AG08396 (cell line): ENCODE data around the gene SLC66A3.
"Not testable (repeated sequence)": the region's sequence is repeated elsewhere in the genome, so short reads cannot be mapped to it uniquely, and the experiment has no call there.

Source experiments
- DNase-seq: peaks from one replicate; pipeline ENCODE4 v3.0.0; 2012; ENCODE audit warnings: low spot score, mixed read lengths

SLC66A3 gene

DNA sequence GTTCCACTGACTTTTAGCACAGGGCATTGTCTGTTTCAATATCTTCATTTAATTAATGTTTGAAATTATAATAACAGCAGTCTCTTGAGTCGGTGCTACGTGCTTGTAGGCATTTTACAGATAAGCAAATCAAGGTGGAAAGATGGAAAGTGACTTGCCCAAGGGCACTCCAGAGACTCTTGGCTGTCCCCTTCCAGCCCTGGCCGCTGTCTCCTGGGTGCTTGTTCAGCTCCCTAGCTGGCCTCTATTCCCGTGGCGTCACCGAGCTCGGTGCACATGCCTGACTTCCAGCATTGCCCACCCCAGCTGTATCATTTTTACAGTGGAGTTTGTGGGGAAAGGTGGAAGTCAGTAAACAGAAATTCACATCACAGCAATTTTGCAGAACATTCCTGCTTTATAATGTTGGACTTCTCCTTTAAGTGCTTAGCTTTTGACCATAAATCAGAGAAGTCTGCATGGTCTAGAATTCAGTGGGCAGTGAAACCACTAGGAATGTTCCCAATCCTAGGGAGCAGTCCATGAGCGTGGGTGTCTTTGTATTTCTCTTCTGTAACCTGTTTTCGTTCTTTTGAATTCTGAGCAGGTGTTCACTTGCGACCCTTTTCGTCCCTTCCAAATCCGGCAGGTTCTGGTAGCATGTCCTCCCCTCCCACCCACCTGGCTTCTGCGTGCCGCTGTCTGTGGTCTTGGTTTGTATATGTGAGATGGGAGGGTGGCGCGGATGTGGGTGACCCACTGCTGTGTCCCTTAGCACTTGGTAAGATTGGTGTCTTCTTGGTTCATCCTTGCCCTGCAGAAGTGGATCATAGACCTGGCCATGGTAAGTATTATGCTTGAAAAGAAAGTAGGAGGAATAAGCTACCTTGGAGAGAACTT is 8.4 kb downstream of the SLC66A3 start:
- no peak for DNase-seq

DNA sequence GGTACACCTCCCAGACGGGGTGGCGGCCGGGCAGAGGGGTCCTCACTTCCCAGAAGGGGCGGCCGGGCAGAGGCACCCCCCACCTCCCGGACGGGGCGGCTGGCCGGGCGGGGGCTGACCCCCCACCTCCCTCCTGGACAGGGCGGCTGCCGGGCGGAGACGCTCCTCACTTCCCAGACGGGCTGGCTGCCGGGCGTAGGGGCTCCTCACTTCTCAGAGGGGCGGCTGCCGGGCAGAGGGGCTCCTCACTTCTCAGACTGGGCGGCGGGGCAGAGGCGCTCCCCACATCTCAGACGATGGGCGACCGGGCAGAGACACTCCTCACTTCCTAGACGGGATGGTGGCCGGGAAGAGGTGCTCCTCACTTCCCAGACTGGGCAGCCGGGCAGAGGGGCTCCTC is 9.8 kb downstream of the SLC66A3 start:
- DNase-seq = not testable (repeated sequence)

DNA sequence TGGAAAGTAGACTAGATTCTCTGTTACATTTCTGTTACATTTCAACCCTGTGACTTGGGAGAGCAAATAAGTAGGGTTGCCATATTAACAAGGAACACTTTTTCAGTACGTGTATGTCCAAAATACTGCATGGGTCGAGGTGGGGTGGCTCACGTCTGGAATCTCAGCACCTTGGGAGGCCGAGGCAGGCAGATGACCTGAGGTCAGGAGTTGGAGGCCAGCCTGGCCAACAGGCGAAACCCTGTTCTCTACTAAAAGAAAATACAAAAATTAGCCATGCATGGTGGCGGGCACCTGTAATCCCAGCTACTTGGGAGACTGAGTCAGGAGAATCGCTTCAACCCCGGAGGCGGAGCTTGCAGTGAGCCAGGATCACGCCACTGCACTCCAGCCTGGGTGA is 11.2 kb downstream of the SLC66A3 start:
- no peak for DNase-seq

DNA sequence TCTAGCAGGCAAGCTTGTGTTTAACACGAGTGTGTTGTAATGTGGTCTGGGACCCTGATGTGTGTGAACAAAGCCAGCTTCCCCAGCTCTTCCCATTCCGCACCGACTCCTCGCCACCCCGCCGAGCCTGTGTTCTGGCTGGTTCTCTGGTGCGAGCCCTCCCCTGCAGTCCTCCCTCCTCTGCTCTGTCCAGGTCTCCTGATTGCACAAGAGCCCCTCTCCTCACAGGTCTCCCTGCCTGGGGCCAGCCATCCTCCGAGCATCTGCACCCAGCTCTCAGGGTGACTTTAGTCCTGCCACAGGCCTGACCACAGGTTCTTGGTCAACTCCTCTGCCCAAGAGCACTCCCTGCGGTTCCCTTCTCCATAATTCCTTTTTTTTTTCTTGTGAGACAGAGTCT is 13.2 kb downstream of the SLC66A3 start:
- DNase-seq = no peak

DNA sequence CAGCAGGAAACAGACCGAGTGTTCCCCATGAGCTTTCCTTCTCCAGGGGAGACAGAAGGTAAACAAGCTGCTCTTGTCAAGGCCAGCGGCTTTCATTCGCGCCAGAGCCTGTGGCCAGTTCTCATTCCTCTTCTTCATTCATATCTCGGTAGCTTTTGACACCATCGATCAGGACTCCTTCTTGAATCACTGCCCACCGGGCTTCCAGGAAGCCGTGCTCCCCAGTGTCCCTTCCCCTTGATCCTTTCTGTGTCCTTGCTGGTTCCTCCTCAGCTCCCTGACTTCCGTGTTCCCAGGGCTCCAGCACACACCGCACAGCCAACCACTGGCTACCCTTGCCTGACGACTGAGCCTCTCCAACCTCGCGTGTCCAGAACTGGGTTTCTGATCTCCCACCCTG is 14.1 kb downstream of the SLC66A3 start:
- no peak for DNase-seq

DNA sequence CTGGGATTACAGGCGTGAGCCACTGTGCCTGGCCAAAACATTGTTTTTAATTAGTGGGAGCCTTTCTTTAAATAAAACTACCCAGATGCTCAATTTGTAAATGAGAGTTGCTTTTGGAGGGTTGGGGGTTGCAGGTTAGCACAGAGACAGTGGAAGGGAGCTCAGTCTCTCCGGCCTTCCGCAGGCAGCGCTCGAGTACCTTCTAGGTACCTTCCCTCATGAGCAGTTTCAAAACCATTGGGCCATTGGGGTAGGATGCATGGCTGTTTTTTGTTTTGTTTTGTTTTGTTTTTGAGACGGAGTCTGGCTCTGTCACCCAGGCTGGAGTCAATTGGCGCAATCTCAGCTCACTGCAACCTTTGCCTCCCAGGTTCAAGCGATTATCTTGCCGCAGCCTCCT is 19.0 kb downstream of the SLC66A3 start:
- no peak for DNase-seq

DNA sequence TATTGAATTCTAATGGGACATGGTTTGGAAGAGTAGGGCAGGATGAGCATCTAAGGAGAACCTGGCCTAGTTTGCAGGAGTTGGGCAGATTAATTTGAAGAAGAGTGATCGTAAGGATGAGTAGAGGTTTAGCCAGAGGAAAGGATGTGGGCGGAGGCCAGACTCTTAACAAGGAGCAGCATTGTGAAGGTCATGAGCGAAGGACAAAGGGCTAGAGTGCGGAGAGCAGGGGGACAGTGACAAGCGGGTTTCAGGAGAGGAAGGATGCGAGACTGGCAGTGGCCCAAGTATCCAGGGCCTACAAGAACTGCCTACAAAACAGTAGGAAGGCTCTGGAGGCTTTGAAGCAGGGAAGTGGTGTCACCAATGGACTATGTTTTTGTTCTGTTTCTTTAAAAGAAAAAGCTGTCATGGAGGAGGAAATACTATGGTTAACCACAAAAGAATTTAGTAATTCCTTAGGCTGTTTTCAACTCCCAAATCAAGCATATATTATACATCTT is 20.1 kb downstream of the SLC66A3 start:
- peak; percentile 52 for DNase-seq

DNA sequence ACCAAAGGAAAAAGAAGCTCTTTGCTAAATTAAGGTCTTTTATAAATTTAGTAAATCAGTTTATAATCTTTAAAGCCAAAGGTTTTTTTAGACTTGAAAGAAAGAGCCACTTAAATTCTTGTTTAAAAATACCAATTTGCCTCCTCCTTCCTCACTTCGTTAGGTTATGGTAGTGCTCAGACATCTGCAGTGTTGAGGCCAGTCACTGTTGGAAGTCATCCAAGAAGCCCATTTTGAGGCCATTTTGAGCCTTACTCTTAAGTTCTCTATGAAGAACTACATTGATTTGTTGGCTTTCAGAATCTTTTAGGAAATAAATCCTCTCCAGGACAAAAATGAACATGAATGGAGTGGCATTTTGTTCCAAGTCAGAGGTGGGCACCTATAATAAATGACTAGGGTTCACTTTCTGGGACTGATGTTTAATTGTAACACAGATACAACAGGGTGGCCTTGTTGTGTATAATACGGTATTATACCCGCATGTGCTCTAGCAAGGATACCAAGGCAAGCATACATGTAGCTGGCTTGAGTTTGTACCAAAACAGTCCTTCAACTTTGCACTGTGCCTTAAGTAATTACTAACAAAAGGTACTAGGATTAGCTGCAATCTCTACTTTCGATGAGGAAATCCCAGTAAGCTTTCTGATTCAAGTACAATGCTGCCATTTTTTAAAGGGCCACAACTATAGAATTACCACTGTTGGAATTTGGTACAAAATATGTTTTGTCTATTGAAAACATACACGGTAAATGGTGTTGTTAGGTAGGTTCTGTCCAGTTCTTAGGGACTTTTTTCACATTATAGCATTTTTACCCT is 22.8 kb downstream of the SLC66A3 start:
- no peak for DNase-seq

DNA sequence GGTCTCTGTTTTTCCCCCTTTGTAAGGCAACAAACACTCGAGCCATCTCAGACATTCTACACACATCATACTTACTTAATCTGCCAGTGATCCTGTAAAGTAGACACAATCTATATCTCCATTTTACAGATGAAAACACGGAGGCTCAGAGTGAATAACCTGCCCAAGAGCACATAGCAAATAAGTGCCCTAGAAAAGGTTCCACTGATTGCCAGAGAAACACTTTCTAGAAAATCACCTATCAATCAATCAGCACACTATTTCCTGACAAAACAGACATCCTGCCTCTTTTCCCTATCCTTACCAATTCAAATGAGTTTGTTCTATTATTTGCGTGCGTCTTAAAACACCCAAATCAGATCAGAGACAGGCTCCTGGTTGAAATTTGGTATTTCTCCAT is 23.9 kb downstream of the SLC66A3 start:
- DNase-seq = no peak

DNA sequence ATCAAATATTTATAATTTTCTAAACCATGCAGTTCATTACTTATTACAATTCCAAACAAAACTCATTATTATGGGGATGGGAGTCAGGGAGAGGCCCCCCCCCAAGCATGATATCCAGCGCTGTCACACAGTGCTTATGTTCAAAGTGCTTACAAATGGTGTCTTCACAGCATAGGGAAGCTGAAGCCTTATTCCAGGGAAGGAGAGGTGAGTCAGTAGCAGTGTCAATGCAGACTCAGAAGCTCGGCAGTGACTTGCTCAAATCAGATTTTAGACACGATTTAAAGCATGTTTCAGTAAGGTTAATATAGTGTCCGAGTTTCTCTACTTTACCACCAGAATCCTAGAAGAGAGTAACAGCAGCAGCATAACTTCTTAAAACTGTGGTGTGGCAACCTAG is 24.6 kb downstream of the SLC66A3 start:
- DNase-seq = no peak

DNA sequence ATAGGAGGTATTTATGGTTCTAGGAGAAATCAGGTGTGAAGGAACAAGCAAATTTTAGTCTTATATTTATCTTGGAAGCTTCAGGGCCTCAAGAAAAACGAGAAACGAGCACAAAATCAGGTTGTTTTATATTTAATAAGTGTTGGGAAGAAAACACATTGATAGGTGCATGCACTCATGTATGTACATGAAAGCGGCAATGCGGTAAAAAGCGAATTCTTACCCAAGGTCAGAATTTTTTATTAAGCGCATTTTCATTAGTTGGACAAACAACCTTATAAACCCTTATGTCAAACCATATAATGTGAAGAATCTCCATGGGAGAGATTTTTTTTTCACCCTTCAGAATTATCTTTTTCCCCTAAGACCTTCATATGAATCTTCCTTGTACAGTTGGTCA is 25.4 kb downstream of the SLC66A3 start:
- no peak for DNase-seq

DNA sequence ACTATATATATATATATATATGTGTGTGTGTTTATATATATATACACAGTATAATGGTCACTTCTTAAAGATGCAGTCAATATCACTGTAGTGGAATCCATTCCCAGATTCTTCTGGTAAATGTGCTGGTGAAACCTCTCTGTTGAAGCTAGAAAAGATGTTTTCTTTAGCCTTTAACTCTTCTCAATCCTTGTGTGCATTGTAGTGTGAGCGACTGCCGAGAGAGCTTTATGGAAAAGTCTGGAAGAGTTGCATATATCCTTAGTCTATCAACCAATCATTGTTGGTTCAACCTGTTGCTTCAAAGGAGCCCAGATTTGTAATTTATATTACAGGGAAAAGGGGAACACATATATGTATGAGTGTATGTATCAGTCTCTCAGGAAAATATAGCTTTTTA is 27.7 kb downstream of the SLC66A3 start:
- no peak for DNase-seq

DNA sequence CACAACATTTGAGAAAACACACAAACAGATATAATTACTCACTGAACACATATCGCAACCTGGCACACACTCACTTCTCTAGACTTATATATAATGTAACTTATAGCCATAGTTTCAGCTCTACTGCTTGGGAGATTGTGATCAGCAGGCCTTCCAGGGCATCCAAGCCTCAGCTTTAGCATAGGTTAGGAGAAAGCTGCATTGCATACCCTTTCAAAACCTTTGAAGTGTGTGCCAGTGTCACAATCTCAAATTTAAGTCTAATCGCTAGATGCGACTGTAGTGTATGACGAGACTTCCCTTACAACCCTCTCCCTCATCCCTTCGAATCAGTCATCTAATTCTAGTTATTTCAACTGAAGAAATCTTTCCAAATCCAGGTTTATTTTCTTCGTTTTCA is 30.9 kb downstream of the SLC66A3 start:
- no peak for DNase-seq

DNA sequence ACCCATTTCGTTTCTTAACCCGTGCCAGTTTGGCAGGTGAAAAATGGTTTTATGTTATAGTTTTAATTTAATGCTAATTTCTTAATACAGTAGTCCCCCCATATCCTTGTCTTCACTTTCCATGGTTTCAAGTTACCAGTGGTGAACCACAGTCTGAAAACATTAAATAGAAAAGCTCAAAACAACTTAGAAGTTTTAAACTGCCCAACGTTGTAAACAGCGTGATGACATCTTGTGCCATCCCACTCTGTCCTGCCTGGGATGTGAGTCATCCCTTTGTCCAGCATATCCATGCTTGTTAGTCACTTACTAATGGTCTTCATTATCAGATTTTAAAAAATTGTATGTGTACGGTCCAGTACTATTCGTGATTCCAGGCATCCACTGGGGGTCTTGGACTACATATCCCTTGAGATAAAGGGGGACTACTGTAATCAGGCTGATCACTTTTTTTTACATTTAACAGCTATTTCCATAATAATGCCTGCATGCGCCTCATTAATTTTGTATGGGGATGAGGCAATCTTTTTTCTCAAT is 31.9 kb downstream of the SLC66A3 start:
- no peak for DNase-seq

DNA sequence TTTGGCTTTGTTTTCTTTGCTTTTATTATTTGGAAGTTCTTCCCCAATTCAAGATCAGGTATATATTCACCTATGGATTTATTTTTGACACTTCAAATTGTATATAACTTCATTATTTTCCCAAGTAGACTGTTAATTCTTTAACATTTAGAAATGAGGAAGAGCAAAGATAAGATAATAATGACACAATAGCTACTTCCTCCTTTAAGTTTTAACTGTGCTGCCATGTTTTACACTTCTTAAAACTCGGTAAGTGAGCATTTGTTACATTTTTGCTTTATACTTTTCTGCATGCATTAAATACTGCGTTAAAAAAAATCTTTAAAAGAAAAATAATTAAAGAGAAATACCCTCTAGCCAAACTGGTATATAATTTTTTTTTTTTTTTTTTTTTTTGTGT is 32.5 kb downstream of the SLC66A3 start:
- no peak for DNase-seq

DNA sequence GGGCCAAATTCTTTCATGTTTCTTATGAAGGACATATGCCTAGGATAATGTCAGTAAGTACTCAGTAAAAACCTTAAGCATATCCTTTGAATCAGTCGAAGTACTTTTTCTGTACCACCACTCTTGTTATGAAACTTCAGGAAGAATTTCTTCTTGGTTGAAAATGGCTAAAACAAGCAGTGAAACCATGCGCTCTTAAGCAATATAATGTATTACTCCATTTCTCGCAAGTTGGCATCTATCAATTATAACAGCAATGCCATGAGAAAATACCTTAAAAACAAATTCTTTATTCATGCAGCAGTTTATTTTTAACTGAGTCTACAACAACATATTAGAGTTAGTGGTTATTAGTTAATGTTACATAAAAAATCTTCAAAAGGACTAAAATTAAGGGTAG is 41.0 kb downstream of the SLC66A3 start:
- no peak for DNase-seq

DNA sequence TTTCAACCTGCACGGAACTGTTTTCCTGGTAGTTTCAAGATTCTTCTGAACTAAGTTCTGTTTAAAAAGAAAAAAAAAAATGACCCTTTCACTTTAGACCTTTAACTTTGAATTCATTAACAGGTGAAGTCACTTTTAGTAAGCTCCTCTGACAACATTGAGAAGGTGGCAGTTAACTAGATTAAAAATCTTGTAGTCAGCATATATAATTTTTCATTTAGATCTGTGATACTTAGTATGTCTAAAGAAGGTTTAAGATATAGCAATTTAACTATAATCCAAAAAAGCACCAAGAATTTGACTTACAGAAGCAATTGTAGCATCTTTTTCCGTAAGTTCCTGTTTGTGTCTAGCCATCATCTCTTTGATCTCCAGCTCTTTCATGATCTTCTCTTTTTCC is 45.4 kb downstream of the SLC66A3 start:
- DNase-seq = no peak

DNA sequence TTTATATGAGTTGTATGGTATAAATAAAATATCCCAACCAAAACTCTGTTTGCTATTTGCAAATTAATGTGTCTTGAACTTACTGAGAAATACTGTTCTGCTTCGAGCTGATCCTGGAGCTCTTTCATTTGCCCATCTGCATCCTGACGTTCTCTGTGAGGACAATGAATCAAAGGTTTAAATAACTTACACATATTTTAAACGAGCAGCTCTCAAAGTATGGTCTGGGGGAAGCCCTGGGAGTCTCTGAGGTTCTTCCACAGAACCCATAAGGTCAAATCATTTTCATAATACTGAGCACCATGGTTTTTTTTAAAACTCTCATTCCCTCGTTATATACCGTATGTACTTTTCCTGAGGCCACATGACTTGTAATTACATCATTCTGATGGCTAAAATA is 46.7 kb downstream of the SLC66A3 start:
- DNase-seq = no peak

DNA sequence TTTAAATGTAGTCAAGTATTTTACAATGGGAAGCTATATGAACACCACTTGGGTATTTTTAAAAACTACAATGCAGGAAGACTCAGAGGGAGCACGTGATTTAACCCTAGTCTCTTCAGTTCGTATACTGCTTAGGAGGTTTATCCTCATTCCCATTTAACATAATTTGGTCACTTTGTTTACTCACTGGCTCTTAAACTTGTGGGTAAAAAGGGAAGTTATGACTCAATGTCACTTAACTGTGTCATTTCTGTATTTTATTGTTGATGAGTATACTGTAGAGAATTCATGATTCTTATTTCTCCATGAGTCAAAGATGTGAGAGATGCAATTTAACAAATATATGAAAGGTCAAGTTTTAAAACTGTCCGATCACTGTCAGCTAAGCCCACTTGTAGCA is 48.2 kb downstream of the SLC66A3 start:
- peak; percentile 31 for DNase-seq

DNA sequence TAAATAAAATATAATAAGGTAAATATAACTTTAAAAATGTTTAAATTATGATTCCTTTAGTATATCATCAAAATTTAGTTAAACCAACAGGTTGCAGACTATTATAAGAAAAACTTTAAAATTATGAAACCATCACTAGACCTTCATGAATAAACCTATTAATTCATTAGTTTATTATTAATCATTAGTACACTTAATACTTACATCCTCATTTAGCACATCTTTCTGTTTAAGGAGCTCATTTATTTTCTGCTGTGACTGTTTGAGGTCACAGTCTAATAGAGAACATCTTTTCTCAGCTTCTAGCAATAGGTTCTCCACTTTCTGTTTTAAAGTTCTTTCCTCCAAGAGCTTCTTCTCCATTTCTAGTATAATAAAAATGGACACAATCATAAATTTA is 52.8 kb downstream of the SLC66A3 start:
- no peak for DNase-seq

DNA sequence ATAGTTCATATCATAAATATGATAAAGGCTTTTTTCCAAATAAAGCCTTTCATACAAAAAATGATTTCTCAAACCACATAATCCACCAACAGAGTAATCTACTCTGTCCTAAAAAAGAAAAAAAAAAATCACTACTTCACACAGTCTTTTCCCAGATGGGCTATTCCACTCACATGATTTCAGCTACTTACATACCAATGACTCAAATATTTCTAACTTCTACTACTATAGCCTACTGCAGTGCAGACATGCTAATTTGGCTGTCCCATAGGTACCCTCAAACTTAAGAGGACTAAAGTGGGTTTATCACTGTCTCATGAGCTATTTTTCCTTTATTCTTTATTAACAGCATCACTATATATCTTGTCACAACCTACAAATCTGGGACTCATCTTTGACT is 57.4 kb downstream of the SLC66A3 start:
- DNase-seq = no peak

DNA sequence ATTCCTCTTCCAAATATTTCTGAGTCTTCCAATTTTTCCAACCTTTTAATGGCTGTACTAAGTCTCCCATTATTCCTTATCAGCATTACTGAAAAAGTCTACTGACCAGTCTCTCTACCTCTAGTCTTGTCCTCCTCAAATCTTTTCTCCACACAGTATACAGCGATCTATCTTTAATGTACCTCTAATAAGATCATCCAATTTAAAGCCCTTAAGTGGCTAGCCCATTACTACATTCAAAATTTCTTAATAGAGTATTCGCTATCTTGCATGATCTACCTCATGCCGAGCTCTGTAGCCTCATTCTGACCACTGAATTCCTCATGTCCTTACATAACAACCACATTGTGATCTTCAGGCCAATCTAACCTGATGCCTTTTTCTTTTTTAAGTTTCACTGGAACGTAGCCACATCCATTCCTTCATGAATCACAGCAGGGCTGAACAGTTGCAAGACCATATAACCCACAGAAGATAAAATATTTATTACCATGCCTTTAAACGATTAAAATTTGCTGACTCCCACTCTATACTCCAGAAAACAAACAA is 57.9 kb downstream of the SLC66A3 start:
- DNase-seq = no peak

DNA sequence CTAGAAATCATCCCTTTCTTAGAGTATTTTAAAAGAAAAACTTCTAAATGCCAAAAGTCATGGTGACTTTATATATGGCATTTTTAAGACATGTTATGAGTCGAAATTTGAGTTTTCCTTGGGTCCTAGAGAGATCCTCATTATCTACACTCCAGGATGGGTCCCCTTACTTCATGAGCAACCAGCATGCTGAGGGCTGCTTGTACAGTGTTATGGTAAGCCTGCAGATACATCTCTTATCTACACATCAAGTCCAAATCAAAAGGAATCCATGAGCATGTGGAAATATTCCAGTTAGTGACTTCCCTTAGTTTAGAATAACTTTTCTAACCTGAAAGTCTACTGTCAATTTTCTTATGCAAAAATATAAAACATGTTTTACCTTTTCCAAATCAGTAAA is 58.7 kb downstream of the SLC66A3 start:
- no peak for DNase-seq
